Measurements from ENCODE around the gene DNTTIP2. TPM values are rescaled to one million over a fixed set of nuclear protein-coding genes. Genes with fewer than 3 reads are reported as not detected.

The DNTTIP2 gene
- total RNA-seq, 1 donor from 2014 or later, result 12.0 TPM

GRCh38 chr1:93907718-93908117, 28.7 kb upstream of the DNTTIP2 start:
- Histone ChIP-seq H3K4me3 (ENCODE audit: low read length in 3 of 3) (peak overlapping the region in 2 of 3 donors; percentile 90 to 91), H3K9me3 (ENCODE audit: control insufficient read depth in 3 of 3, low read length in 3 of 3) (no peaks in the 10 kb centered on the region), H3K27me3 (ENCODE audit: control insufficient read depth in 3 of 3, insufficient read depth in 3 of 3, low read length in 3 of 3) (no peaks in the 10 kb centered on the region), H3K4me1 (ENCODE audit: control insufficient read depth in 3 of 3, insufficient read depth in 3 of 3, low read length in 3 of 3) (peaks cover 7 to 14% (median 9%) of the 10 kb centered on the region in 3 donors), H3K36me3 (ENCODE audit: control insufficient read depth in 3 of 3, insufficient read depth in 3 of 3, low read length in 3 of 3) (no peaks in the 10 kb centered on the region), H3K27ac (ENCODE audit: low read depth, low read length) (no peak overlapping the region), H3K9ac (ENCODE audit: low read depth in 1 of 3, low read length in 3 of 3) (peak overlapping the region in 2 of 3 donors; percentile 26 to 81)

DNA sequence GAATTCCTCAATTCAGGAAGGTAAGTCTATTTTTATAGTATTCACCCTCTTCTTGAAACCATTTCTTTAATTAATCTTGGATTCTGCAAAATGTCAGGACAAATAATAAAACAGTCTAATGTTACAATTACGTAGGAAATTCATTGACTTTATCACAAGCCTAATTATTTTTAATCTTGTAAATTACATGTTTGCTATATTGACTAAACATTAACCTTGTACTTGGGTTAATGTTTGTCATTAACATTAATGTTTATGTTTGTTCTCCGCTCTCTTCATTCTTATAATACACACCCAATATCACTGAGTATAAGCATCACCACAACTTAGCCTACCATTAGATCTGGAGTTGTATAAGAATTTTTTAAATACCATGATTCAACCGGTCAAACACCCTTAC, 27.5 kb upstream of the DNTTIP2 start:
- H3K27ac ChIP-seq (ENCODE audit: low read depth, low read length), result no peak overlapping the region
- no peaks in the 10 kb centered on the region for H3K27me3 ChIP-seq (ENCODE audit: control insufficient read depth in 3 of 3, insufficient read depth in 3 of 3, low read length in 3 of 3)
- peaks cover 7 to 14% (median 9%) of the 10 kb centered on the region in 3 donors for H3K4me1 ChIP-seq (ENCODE audit: control insufficient read depth in 3 of 3, insufficient read depth in 3 of 3, low read length in 3 of 3)
- no peaks in the 10 kb centered on the region for H3K9me3 ChIP-seq (ENCODE audit: control insufficient read depth in 3 of 3, low read length in 3 of 3)
- H3K36me3 ChIP-seq (ENCODE audit: control insufficient read depth in 3 of 3, insufficient read depth in 3 of 3, low read length in 3 of 3), result no peaks in the 10 kb centered on the region
- H3K9ac ChIP-seq (ENCODE audit: low read depth in 1 of 3, low read length in 3 of 3), result no peak overlapping the region
- no peak overlapping the region for H3K4me3 ChIP-seq (ENCODE audit: low read length in 3 of 3)

GRCh38 chr1:93905734-93906133, 26.7 kb upstream of the DNTTIP2 start:
- H3K4me1 ChIP-seq (ENCODE audit: control insufficient read depth in 3 of 3, insufficient read depth in 3 of 3, low read length in 3 of 3), result peaks cover 7 to 14% (median 9%) of the 10 kb centered on the region in 3 donors
- H3K9me3 ChIP-seq (ENCODE audit: control insufficient read depth in 3 of 3, low read length in 3 of 3), result no peaks in the 10 kb centered on the region
- H3K4me3 ChIP-seq (ENCODE audit: low read length in 3 of 3), result no peak overlapping the region
- H3K27ac ChIP-seq (ENCODE audit: low read depth, low read length), result no peak overlapping the region
- peaks cover 0 to 7% (median 4%) of the 10 kb centered on the region in 3 donors for H3K36me3 ChIP-seq (ENCODE audit: control insufficient read depth in 3 of 3, insufficient read depth in 3 of 3, low read length in 3 of 3)
- no peak overlapping the region for H3K9ac ChIP-seq (ENCODE audit: low read depth in 1 of 3, low read length in 3 of 3)
- H3K27me3 ChIP-seq (ENCODE audit: control insufficient read depth in 3 of 3, insufficient read depth in 3 of 3, low read length in 3 of 3), result no peaks in the 10 kb centered on the region

GRCh38 chr1:93905051-93905450, 26.0 kb upstream of the DNTTIP2 start:
- Histone ChIP-seq H3K27ac (ENCODE audit: low read depth, low read length) (no peak overlapping the region), H3K9ac (ENCODE audit: low read depth in 1 of 3, low read length in 3 of 3) (no peak overlapping the region), H3K36me3 (ENCODE audit: control insufficient read depth in 3 of 3, insufficient read depth in 3 of 3, low read length in 3 of 3) (peaks cover 0 to 12% (median 7%) of the 10 kb centered on the region in 3 donors), H3K4me3 (ENCODE audit: low read length in 3 of 3) (no peak overlapping the region), H3K9me3 (ENCODE audit: control insufficient read depth in 3 of 3, low read length in 3 of 3) (no peaks in the 10 kb centered on the region), H3K27me3 (ENCODE audit: control insufficient read depth in 3 of 3, insufficient read depth in 3 of 3, low read length in 3 of 3) (no peaks in the 10 kb centered on the region), H3K4me1 (ENCODE audit: control insufficient read depth in 3 of 3, insufficient read depth in 3 of 3, low read length in 3 of 3) (peaks cover 7 to 14% (median 9%) of the 10 kb centered on the region in 3 donors)

DNA sequence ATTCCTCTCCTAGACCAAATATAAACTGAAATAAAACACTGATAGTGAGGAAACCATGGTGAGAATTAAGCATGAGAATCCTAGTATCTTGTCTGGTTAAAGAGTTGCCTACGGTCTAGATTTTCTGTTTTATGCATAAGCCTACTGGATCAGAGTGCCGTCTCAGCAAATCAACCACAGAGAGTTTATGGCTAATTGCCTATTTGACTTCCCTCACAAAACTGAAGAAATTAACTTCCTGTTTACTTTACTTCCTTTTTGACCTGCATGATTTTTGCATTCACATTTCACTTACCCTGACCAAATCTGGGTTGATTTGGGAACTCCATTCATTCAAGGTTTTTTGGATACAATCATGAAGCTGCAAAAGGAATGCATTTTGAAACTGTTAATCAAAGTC, 25.2 kb upstream of the DNTTIP2 start:
- Histone ChIP-seq H3K27ac (ENCODE audit: low read depth, low read length) (no peak overlapping the region), H3K9ac (ENCODE audit: low read depth in 1 of 3, low read length in 3 of 3) (no peak overlapping the region), H3K4me1 (ENCODE audit: control insufficient read depth in 3 of 3, insufficient read depth in 3 of 3, low read length in 3 of 3) (peaks cover 7 to 14% (median 9%) of the 10 kb centered on the region in 3 donors), H3K36me3 (ENCODE audit: control insufficient read depth in 3 of 3, insufficient read depth in 3 of 3, low read length in 3 of 3) (peaks cover 0 to 12% (median 10%) of the 10 kb centered on the region in 3 donors), H3K27me3 (ENCODE audit: control insufficient read depth in 3 of 3, insufficient read depth in 3 of 3, low read length in 3 of 3) (no peaks in the 10 kb centered on the region), H3K4me3 (ENCODE audit: low read length in 3 of 3) (no peak overlapping the region), H3K9me3 (ENCODE audit: control insufficient read depth in 3 of 3, low read length in 3 of 3) (no peaks in the 10 kb centered on the region)

DNA sequence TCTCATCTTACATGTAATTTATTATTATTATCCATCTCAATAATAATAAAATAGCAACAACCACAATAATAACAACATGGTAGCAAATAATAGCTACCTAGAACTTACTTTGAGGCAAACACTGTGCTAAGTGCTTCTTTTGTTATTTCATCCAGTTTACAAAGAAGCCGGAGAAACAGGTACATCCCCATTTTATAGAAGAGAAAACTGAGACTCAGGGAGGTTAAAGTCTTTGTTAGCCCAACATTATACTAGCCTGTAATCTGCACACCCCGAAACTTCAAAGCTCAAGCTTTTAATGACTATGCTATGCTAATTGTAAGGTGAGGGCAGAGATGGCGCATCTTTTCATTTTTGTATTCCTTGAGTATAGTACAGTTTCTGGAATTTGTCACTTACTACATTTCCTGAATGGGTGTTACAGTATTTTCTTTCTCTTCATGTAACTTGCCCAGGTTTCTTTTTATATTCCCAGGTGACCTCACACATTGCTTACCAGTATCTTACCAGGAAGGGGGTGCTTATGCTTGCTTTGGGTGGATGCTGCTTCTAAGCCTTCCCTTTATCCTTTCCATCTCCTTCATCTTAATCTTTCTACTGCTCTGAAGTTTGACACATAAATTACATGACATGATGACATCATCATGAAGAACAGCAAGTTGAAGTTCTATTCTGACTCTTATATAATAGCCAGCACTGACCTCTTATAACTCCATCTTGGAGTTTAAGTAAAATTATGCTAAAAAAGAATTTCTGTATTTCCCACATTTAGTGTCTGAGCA, 21.9 kb upstream of the DNTTIP2 start:
- Histone ChIP-seq H3K9ac (ENCODE audit: low read depth in 1 of 3, low read length in 3 of 3) (no peak overlapping the region), H3K27ac (ENCODE audit: low read depth, low read length) (no peak overlapping the region), H3K4me3 (ENCODE audit: low read length in 3 of 3) (no peak overlapping the region), H3K36me3 (ENCODE audit: control insufficient read depth in 3 of 3, insufficient read depth in 3 of 3, low read length in 3 of 3) (peaks cover 6 to 30% (median 21%) of the 10 kb centered on the region in 3 donors), H3K9me3 (ENCODE audit: control insufficient read depth in 3 of 3, low read length in 3 of 3) (no peaks in the 10 kb centered on the region), H3K4me1 (ENCODE audit: control insufficient read depth in 3 of 3, insufficient read depth in 3 of 3, low read length in 3 of 3) (no peaks in the 10 kb centered on the region), H3K27me3 (ENCODE audit: control insufficient read depth in 3 of 3, insufficient read depth in 3 of 3, low read length in 3 of 3) (no peaks in the 10 kb centered on the region)

DNA sequence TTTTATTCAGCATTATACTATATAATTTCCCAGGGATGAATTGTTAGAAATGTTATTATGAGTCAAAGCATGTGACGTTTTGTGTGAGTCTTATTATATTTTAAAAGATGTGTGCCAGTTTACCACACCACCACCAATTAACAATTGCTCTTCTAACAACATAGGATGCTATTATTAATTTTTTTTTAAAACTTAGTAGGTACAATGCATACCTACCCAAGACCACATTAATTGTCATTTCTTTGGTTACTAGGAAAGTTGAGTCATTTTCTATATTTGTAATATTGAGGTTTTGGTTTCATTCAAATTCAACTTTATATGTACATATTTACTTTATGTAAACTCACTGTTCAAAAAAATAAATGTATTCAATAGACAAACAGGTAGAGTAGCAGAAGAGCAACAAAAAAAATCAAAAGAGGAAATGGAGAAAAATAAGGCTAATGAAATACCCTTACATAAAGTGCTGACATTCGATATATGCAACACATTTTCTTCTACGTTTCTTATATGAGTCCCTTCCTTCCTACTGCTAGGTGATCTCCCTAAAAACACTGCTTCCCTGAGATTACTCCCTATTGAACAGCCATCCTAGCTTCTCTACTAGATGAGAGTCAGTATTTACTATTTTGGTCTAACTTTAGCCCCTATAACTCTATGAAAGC, 20.7 kb upstream of the DNTTIP2 start:
- H3K9ac ChIP-seq (ENCODE audit: low read depth in 1 of 3, low read length in 3 of 3), result no peak overlapping the region
- H3K36me3 ChIP-seq (ENCODE audit: control insufficient read depth in 3 of 3, insufficient read depth in 3 of 3, low read length in 3 of 3), result peaks cover 6 to 32% (median 30%) of the 10 kb centered on the region in 3 donors
- H3K27me3 ChIP-seq (ENCODE audit: control insufficient read depth in 3 of 3, insufficient read depth in 3 of 3, low read length in 3 of 3), result no peaks in the 10 kb centered on the region
- H3K4me3 ChIP-seq (ENCODE audit: low read length in 3 of 3), result no peak overlapping the region
- no peaks in the 10 kb centered on the region for H3K4me1 ChIP-seq (ENCODE audit: control insufficient read depth in 3 of 3, insufficient read depth in 3 of 3, low read length in 3 of 3)
- H3K9me3 ChIP-seq (ENCODE audit: control insufficient read depth in 3 of 3, low read length in 3 of 3), result no peaks in the 10 kb centered on the region
- H3K27ac ChIP-seq (ENCODE audit: low read depth, low read length), result no peak overlapping the region

DNA sequence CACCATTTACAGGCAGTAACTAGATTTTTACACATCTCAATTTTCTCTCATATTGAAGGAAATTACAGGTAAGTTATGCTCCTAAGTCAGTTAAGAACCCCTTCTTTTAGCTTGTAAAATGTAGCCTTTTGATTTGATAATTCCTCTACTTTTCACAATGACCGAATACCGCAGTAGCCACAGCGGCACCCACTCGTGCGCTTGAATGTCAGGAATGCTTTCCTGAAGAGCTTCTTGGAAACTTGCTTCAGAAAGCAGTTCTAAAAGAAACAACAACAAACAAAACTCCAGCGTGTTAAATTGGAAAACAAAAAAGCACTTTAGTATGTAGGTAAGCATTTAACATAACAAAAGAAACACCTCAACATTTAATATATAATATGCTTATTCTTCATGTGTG, 9.9 kb upstream of the DNTTIP2 start:
- no peaks in the 10 kb centered on the region for H3K27me3 ChIP-seq (ENCODE audit: control insufficient read depth in 3 of 3, insufficient read depth in 3 of 3, low read length in 3 of 3)
- H3K9me3 ChIP-seq (ENCODE audit: control insufficient read depth in 3 of 3, low read length in 3 of 3), result no peaks in the 10 kb centered on the region
- H3K4me3 ChIP-seq (ENCODE audit: low read length in 3 of 3), result no peak overlapping the region
- H3K27ac ChIP-seq (ENCODE audit: low read depth, low read length), result no peak overlapping the region
- no peaks in the 10 kb centered on the region for H3K4me1 ChIP-seq (ENCODE audit: control insufficient read depth in 3 of 3, insufficient read depth in 3 of 3, low read length in 3 of 3)
- H3K9ac ChIP-seq (ENCODE audit: low read depth in 1 of 3, low read length in 3 of 3), result no peak overlapping the region
- H3K36me3 ChIP-seq (ENCODE audit: control insufficient read depth in 3 of 3, insufficient read depth in 3 of 3, low read length in 3 of 3), result peaks cover 4 to 33% (median 15%) of the 10 kb centered on the region in 3 donors

DNA sequence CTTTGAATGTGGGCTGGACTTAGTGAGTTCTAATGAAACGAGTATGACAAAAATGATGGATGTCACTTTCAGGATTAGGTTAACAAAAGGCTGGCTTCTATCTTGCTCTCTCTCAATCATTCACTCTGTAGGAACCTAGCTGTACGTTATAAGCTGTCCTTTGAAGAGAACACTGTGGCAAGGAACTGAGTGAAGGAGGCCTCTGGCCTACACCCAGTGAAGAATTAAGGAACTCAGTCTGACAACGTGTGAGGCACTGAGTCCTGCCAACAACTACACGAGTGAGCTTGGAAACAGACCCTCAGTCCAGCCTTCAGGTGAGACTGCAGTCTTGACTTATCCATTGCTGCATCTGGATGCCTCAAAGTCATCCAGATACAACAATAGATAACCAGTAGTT, 3.3 kb upstream of the DNTTIP2 start:
- peaks cover 2 to 5% (median 5%) of the 10 kb centered on the region in 3 donors for H3K36me3 ChIP-seq (ENCODE audit: control insufficient read depth in 3 of 3, insufficient read depth in 3 of 3, low read length in 3 of 3)
- H3K27ac ChIP-seq (ENCODE audit: low read depth, low read length), result no peak overlapping the region
- no peaks in the 10 kb centered on the region for H3K9me3 ChIP-seq (ENCODE audit: control insufficient read depth in 3 of 3, low read length in 3 of 3)

GRCh38 chr1:93880731-93881130, 1.7 kb upstream of the DNTTIP2 start:
- H3K36me3 ChIP-seq (ENCODE audit: control insufficient read depth in 3 of 3, insufficient read depth in 3 of 3, low read length in 3 of 3), result peaks cover 4 to 19% (median 16%) of the 10 kb centered on the region in 3 donors
- H3K27ac ChIP-seq (ENCODE audit: low read depth, low read length), result no peak overlapping the region
- no peak overlapping the region for H3K4me3 ChIP-seq (ENCODE audit: low read length in 3 of 3)
- H3K27me3 ChIP-seq (ENCODE audit: control insufficient read depth in 3 of 3, insufficient read depth in 3 of 3, low read length in 3 of 3), result no peaks in the 10 kb centered on the region
- no peaks in the 10 kb centered on the region for H3K9me3 ChIP-seq (ENCODE audit: control insufficient read depth in 3 of 3, low read length in 3 of 3)
- H3K4me1 ChIP-seq (ENCODE audit: control insufficient read depth in 3 of 3, insufficient read depth in 3 of 3, low read length in 3 of 3), result peaks cover 8 to 31% (median 24%) of the 10 kb centered on the region in 3 donors
- H3K9ac ChIP-seq (ENCODE audit: low read depth in 1 of 3, low read length in 3 of 3), result no peak overlapping the region

More for the DNA sequence above, 3.3 kb upstream of the DNTTIP2 start:
- no peak overlapping the region for H3K9ac ChIP-seq (ENCODE audit: low read depth in 1 of 3, low read length in 3 of 3)
- peaks cover 5 to 18% (median 15%) of the 10 kb centered on the region in 3 donors for H3K4me1 ChIP-seq (ENCODE audit: control insufficient read depth in 3 of 3, insufficient read depth in 3 of 3, low read length in 3 of 3)
- no peaks in the 10 kb centered on the region for H3K27me3 ChIP-seq (ENCODE audit: control insufficient read depth in 3 of 3, insufficient read depth in 3 of 3, low read length in 3 of 3)
- no peak overlapping the region for H3K4me3 ChIP-seq (ENCODE audit: low read length in 3 of 3)

Measured in skeletal muscle tissue (tissue), 4 donors.